OCI-LY1 (cell line): ENCODE data around the gene KIRREL3.

Experiments used
- H2AFZ ChIP-seq: fragments of 200-600 bp; sonication (generic), shearing (Covaris generic); 2 replicates; pipeline ENCODE4 v1.6.0; 2014; ENCODE audit warnings: antibody characterized with exemption, mild to moderate bottlenecking, low read length
- H3F3A ChIP-seq: fragments of 200-600 bp; sonication (generic), shearing (Covaris generic); 2 replicates; pipeline ENCODE4 v1.6.0; 2014; ENCODE audit warnings: mild to moderate bottlenecking, antibody characterized with exemption, low read length, moderate library complexity; ENCODE audit not compliant: insufficient read depth
- H3K27ac ChIP-seq: fragments of 200-600 bp; sonication (generic); 2 replicates; pipeline ENCODE4 v1.5.1; 2014; ENCODE audit warnings: low read length, mixed run types, mild to moderate bottlenecking, low read depth; ENCODE audit not compliant: poor library complexity, severe bottlenecking
- H3K27me3 ChIP-seq: fragments of 200-600 bp; sonication (generic); 2 replicates; pipeline ENCODE4 v1.6.0; 2014; ENCODE audit warnings: antibody characterized with exemption, mild to moderate bottlenecking, low read length, moderate library complexity; ENCODE audit not compliant: insufficient read depth
- H3K36me3 ChIP-seq: fragments of 200-600 bp; sonication (generic); 2 replicates; pipeline ENCODE4 v1.6.1; 2014; ENCODE audit warnings: mild to moderate bottlenecking, antibody characterized with exemption, low read length, moderate library complexity, mixed read lengths; ENCODE audit not compliant: insufficient read depth
- H3K4me1 ChIP-seq: fragments of 200-600 bp; sonication (generic); 2 replicates; pipeline ENCODE4 v1.5.1; 2014; ENCODE audit warnings: mild to moderate bottlenecking, low read length, moderate library complexity; ENCODE audit not compliant: insufficient read depth, severe bottlenecking
- H3K4me2 ChIP-seq: fragments of 200-600 bp; sonication (generic), shearing (Covaris generic); 2 replicates; pipeline ENCODE4 v1.6.1; 2014; ENCODE audit warnings: low read length
- H3K4me3 ChIP-seq: fragments of 200-600 bp; sonication (generic); 2 replicates; pipeline ENCODE4 v1.5.1; 2014; ENCODE audit warnings: low read length, low read depth, mild to moderate bottlenecking, mixed read lengths; ENCODE audit not compliant: poor library complexity, severe bottlenecking
- H3K79me2 ChIP-seq: fragments of 200-600 bp; shearing (Covaris generic); 2 replicates; pipeline ENCODE4 v1.6.1; 2016; ENCODE audit warnings: mixed run types, low read length, mixed read lengths; ENCODE audit not compliant: insufficient read depth
- H3K9ac ChIP-seq: fragments of 200-600 bp; sonication (generic), shearing (Covaris generic); 2 replicates; pipeline ENCODE4 v1.6.1; 2014; ENCODE audit warnings: mild to moderate bottlenecking, low read length, mixed read lengths
- H3K9me2 ChIP-seq: fragments of 200-600 bp; sonication (generic), shearing (Covaris generic); 2 replicates; pipeline ENCODE4 v1.6.1; 2014; ENCODE audit warnings: low read depth, mild to moderate bottlenecking, low read length, mixed read lengths
- H3K9me3 ChIP-seq: fragments of 200-600 bp; shearing (Covaris generic); 2 replicates; pipeline ENCODE4 v1.6.1; 2014; ENCODE audit warnings: low read length, mixed read lengths
- H4K20me1 ChIP-seq: fragments of 200-600 bp; sonication (generic), shearing (Covaris generic); 2 replicates; pipeline ENCODE4 v1.6.0; 2016; ENCODE audit warnings: mild to moderate bottlenecking, low read length; ENCODE audit not compliant: insufficient read depth
- EZH2 ChIP-seq: fragments of 200-600 bp; sonication (generic), shearing (Covaris generic); IDR thresholded peaks from 2 replicates; pipeline ENCODE4 v1.8.0; 2017; ENCODE audit warnings: borderline replicate concordance, mixed run types, mild to moderate bottlenecking, antibody characterized with exemption, low read length, moderate library complexity, mixed read lengths
- TF ChIP-seq, protein P1 (sequence below): fragments of 200-600 bp; sonication (generic), shearing (Covaris generic); IDR thresholded peaks from 2 replicates; pipeline ENCODE4 v1.5.1; 2017; ENCODE audit warnings: mild to moderate bottlenecking, antibody characterized with exemption, low read length, moderate library complexity, mixed read lengths

KIRREL3 gene

GRCh38 chr11:126612671-126613070 lies 387.9 kb downstream of the KIRREL3 start:
- Histone ChIP-seq H3K27me3 (no peaks in the 10 kb centered on the region), H3K27ac (no peak overlapping the region), H2AFZ (no peak overlapping the region), H3K4me1 (no peaks in the 10 kb centered on the region), H3K9ac (no peak overlapping the region), H3K9me2 (no peaks in the 10 kb centered on the region), H3K4me2 (no peak overlapping the region), H3K79me2 (no peaks in the 10 kb centered on the region), H4K20me1 (no peaks in the 10 kb centered on the region), H3K9me3 (no peaks in the 10 kb centered on the region), H3F3A (no peaks in the 10 kb centered on the region), H3K36me3 (no peaks in the 10 kb centered on the region), H3K4me3 (no peak overlapping the region)
- TF ChIP-seq, protein P1, sequence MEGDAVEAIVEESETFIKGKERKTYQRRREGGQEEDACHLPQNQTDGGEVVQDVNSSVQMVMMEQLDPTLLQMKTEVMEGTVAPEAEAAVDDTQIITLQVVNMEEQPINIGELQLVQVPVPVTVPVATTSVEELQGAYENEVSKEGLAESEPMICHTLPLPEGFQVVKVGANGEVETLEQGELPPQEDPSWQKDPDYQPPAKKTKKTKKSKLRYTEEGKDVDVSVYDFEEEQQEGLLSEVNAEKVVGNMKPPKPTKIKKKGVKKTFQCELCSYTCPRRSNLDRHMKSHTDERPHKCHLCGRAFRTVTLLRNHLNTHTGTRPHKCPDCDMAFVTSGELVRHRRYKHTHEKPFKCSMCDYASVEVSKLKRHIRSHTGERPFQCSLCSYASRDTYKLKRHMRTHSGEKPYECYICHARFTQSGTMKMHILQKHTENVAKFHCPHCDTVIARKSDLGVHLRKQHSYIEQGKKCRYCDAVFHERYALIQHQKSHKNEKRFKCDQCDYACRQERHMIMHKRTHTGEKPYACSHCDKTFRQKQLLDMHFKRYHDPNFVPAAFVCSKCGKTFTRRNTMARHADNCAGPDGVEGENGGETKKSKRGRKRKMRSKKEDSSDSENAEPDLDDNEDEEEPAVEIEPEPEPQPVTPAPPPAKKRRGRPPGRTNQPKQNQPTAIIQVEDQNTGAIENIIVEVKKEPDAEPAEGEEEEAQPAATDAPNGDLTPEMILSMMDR: no peak
- no peak for TF ChIP-seq EZH2

DNA sequence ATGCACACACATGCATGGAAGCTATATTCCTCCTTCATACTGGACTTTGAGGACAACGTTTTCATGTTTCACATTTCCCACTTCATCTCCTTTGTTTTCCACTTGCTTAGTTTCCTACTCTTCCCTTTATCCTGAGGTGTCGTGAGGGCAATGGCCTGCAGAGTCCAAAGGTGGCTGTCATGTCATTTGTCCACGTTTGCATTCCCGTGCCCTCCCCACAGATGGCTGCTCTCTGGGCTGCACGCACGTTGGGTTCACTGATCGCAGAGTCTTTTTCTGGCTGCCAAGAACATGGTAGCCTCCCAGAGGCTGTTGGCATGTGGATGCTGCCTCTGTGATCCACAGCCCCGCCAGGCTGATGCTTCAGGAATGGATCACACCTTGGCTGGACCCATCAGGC lies 389.1 kb downstream of the KIRREL3 start:
- Histone ChIP-seq H3K4me3 (no peak overlapping the region), H3F3A (no peaks in the 10 kb centered on the region), H3K9ac (no peak overlapping the region), H3K27me3 (no peaks in the 10 kb centered on the region), H3K9me3 (no peaks in the 10 kb centered on the region), H4K20me1 (no peaks in the 10 kb centered on the region), H3K36me3 (no peaks in the 10 kb centered on the region), H3K4me1 (no peaks in the 10 kb centered on the region), H3K4me2 (no peak overlapping the region), H3K79me2 (no peaks in the 10 kb centered on the region), H3K9me2 (no peaks in the 10 kb centered on the region), H3K27ac (no peak overlapping the region), H2AFZ (no peak overlapping the region)
- TF ChIP-seq EZH2: no peak
- TF ChIP-seq, protein P1: no peak

DNA sequence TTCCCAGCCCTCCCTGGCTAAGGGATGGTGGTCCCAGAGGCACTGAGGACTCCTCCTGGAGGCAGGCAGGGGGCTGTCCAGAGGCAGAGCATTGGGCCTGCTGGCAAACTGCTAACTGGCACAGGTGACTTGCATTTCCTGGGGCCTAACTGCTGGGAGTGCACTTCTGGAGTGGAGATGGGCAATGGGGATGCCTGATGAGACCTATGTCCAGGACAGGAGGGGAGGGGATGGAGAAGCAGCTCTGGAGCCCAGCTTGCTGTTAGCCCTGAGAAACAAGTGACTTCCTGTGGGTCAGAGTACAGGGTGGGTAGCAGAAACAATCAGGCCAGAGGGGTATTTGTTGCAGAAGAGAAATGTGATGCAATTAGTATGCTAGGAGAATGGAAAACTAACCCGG lies 391.9 kb downstream of the KIRREL3 start:
- Histone ChIP-seq H3K36me3 (no peaks in the 10 kb centered on the region), H3K27me3 (no peaks in the 10 kb centered on the region)

More for the DNA sequence above, 391.9 kb downstream of the KIRREL3 start:
- no peaks in the 10 kb centered on the region for H3K9me3 ChIP-seq
- TF ChIP-seq, protein P1: no peak
- TF ChIP-seq EZH2: no peak
- H2AFZ ChIP-seq: no peak overlapping the region
- no peaks in the 10 kb centered on the region for H3K79me2 ChIP-seq
- no peak overlapping the region for H3K27ac ChIP-seq
- H3K4me2 ChIP-seq: no peak overlapping the region
- H3K9me2 ChIP-seq: no peaks in the 10 kb centered on the region
- H3K4me3 ChIP-seq: no peak overlapping the region
- H4K20me1 ChIP-seq: no peaks in the 10 kb centered on the region
- H3K4me1 ChIP-seq: no peaks in the 10 kb centered on the region
- H3K9ac ChIP-seq: no peak overlapping the region
- H3F3A ChIP-seq: no peaks in the 10 kb centered on the region
